ENCODE data around the gene PTPRR.

GRCh38 chr12:70719071-70719470 lies 201.5 kb downstream of the PTPRR start:
- TF ChIP-seq ZNF384 (IDR thresholded peaks at IDR 0.05) (no peak), BHLHE40 (IDR thresholded peaks at IDR 0.05; ENCODE audit: borderline replicate concordance) (no peak), ELF4 (IDR thresholded peaks at IDR 0.05) (no peak), FOXA1 (IDR thresholded peaks at IDR 0.05) (no peak), SP1 (IDR thresholded peaks at IDR 0.05) (no peak), FOXK2 (IDR thresholded peaks at IDR 0.05) (no peak), CTBP1 (IDR thresholded peaks at IDR 0.05; ENCODE audit: borderline replicate concordance) (no peak), HDGF (IDR thresholded peaks at IDR 0.05; ENCODE audit: borderline replicate concordance) (no peak), SUZ12 (IDR thresholded peaks at IDR 0.05) (no peak)

Data from HEK293T (cell line).